SK-N-SH (cell line): ENCODE measurements around the gene TUNAR. TPM values are rescaled to one million over a fixed set of nuclear protein-coding genes. Genes with fewer than 3 reads are reported as not detected.

Experiments
- CTCF ChIA-PET: fragments of 300-600, 350-600 bp; formaldehyde crosslinking; extraction: SDS; loops from one replicate; lab custom pipeline; 2021; lab: Yijun Ruan, JAX
- POLR2A ChIA-PET: fragments of 350-600 bp; sonication (Branson Sonifier 250); formaldehyde crosslinking; extraction: SDS; loops from one replicate; lab custom pipeline; 2020; ENCODE audit warnings: antibody characterized with exemption, inconsistent platforms; lab: Yijun Ruan, JAX
- DNase-seq: peaks from one replicate; pipeline ENCODE4 v3.0.0; 2012
- H2AFZ ChIP-seq: fragments of 200-600 bp; sonication (generic); 2 replicates; pipeline ENCODE4 v1.8.1; 2016; ENCODE audit warnings: antibody characterized with exemption, mild to moderate bottlenecking, low read depth
- H3F3A ChIP-seq: fragments of 200-600 bp; sonication (generic); replicated peaks from 2 replicates; pipeline ENCODE3; 2016; ENCODE audit warnings: antibody characterized with exemption, mild to moderate bottlenecking; ENCODE audit not compliant: insufficient read depth
- H3K27ac ChIP-seq, 2 experiments: fragments of 200-500 bp in 1 of 2; fragments of 200-600 bp in 1 of 2; sonication (Bioruptor generic) in 1 of 2; sonication (generic), shearing (Covaris generic) in 1 of 2; 2 replicates each; pipeline versions ENCODE4 v1.5.1 to v1.6.1; 2014 to 2016; ENCODE audit warnings: low read depth in 2 of 2, inconsistent platforms in 1 of 2, low read length in 1 of 2, mild to moderate bottlenecking in 1 of 2, mixed read lengths in 1 of 2
- H3K27me3 ChIP-seq: fragments of 200-600 bp; sonication (generic), shearing (Covaris generic); 2 replicates; pipeline ENCODE4 v1.6.1; 2016; ENCODE audit warnings: mixed run types; ENCODE audit not compliant: insufficient read depth
- H3K36me3 ChIP-seq, 2 experiments: fragments of 200-500 bp in 1 of 2; fragments of 200-600 bp in 1 of 2; sonication (Bioruptor generic) in 1 of 2; sonication (generic) in 1 of 2; replicated peaks in 1 of 2; 2 replicates each; pipeline versions ENCODE3 to v1.5.1; 2014 to 2016; ENCODE audit warnings: low read length in 1 of 2, mild to moderate bottlenecking in 1 of 2; ENCODE audit not compliant: insufficient read depth in 2 of 2, control insufficient read depth in 1 of 2
- H3K4me1 ChIP-seq, 2 experiments: fragments of 200-500 bp in 1 of 2; fragments of 200-600 bp in 1 of 2; sonication (Bioruptor generic) in 1 of 2; sonication (generic), shearing (Covaris generic) in 1 of 2; 2 replicates each; pipeline versions ENCODE4 v1.5.1 to v1.6.1; 2014 to 2016; ENCODE audit warnings: low read depth in 1 of 2, low read length in 1 of 2, mixed run types in 1 of 2; ENCODE audit not compliant: insufficient read depth in 2 of 2, control insufficient read depth in 1 of 2
- H3K4me2 ChIP-seq: fragments of 200-600 bp; sonication (generic), shearing (Covaris generic); 2 replicates; pipeline ENCODE4 v1.6.1; 2017; ENCODE audit warnings: mixed run types
- H3K4me3 ChIP-seq, 2 experiments: fragments of 200-500 bp in 1 of 2; fragments of 200-600 bp in 1 of 2; sonication (Bioruptor generic) in 1 of 2; sonication (generic), shearing (Covaris generic) in 1 of 2; 2 replicates each; pipeline versions ENCODE4 v1.5.1 to v1.8.1; 2014 to 2016; ENCODE audit warnings: low read depth in 2 of 2, inconsistent platforms in 1 of 2, low read length in 1 of 2, mild to moderate bottlenecking in 1 of 2, mixed read lengths in 1 of 2, moderate library complexity in 1 of 2
- H3K79me2 ChIP-seq: fragments of 200-600 bp; sonication (generic); 2 replicates; pipeline ENCODE4 v1.8.1; 2017; ENCODE audit warnings: mild to moderate bottlenecking; ENCODE audit not compliant: insufficient read depth
- H3K9ac ChIP-seq: fragments of 200-600 bp; sonication (generic); 2 replicates; pipeline ENCODE4 v1.6.1; 2017; ENCODE audit warnings: mixed run types
- H3K9me2 ChIP-seq: fragments of 200-600 bp; sonication (generic); 2 replicates; pipeline ENCODE4 v1.6.1; 2017; ENCODE audit warnings: mixed run types
- H3K9me3 ChIP-seq: fragments of 200-600 bp; sonication (generic); 2 replicates; pipeline ENCODE4 v1.6.1; 2017; ENCODE audit warnings: mixed run types, mild to moderate bottlenecking, moderate library complexity
- H4K20me1 ChIP-seq: fragments of 200-600 bp; sonication (generic); 2 replicates; pipeline ENCODE4 v1.6.1; 2017; ENCODE audit warnings: mild to moderate bottlenecking, mixed run types; ENCODE audit not compliant: insufficient read depth
- ELF1 ChIP-seq: IDR thresholded peaks from 2 replicates; pipeline ENCODE4 v1.4.0; 2012
- FOXM1 ChIP-seq: IDR thresholded peaks from 2 replicates; pipeline ENCODE4 v1.4.0; 2012; ENCODE audit warnings: low read depth, mild to moderate bottlenecking
- GATA2 ChIP-seq: sonication (generic); formaldehyde crosslinking; IDR thresholded peaks from 2 replicates; pipeline ENCODE4 v1.5.0; 2020; ENCODE audit warnings: mild to moderate bottlenecking, missing genetic modification reagents
- IRF3 ChIP-seq: fragments of 150-350 bp; IDR thresholded peaks from 2 replicates; pipeline ENCODE4 v1.6.1; 2016; ENCODE audit warnings: mild to moderate bottlenecking, low read depth, low read length
- MXI1 ChIP-seq: IDR thresholded peaks from 2 replicates; pipeline ENCODE4 v1.6.1; 2012; ENCODE audit warnings: mild to moderate bottlenecking, low read depth, low read length, improper control_type of control experiment
- NFIC ChIP-seq: IDR thresholded peaks from 2 replicates; pipeline ENCODE4 v1.4.0; 2012; ENCODE audit warnings: borderline replicate concordance
- NRF1 ChIP-seq: IDR thresholded peaks from 2 replicates; pipeline ENCODE4 v1.6.1; 2012; ENCODE audit warnings: low read depth, mild to moderate bottlenecking, low read length
- PBX3 ChIP-seq: IDR thresholded peaks from 2 replicates; pipeline ENCODE4; 2012
- POLR2AphosphoS5 ChIP-seq: IDR thresholded peaks from 2 replicates; pipeline ENCODE4 v1.6.1; 2012; ENCODE audit warnings: low read depth, low read length
- RAD21 ChIP-seq: IDR thresholded peaks from 2 replicates; pipeline ENCODE4 v1.6.1; 2012; ENCODE audit warnings: mild to moderate bottlenecking, low read length
- RCOR1 ChIP-seq: fragments of 150-350 bp; IDR thresholded peaks from 2 replicates; pipeline ENCODE4 v1.6.1; 2017; ENCODE audit warnings: antibody characterized with exemption, low read length
- RFX5 ChIP-seq: IDR thresholded peaks from 2 replicates; pipeline ENCODE4 v1.6.1; 2012; ENCODE audit warnings: mild to moderate bottlenecking, improper control_type of control experiment, low read length
- TCF12 ChIP-seq: IDR thresholded peaks from 2 replicates; pipeline ENCODE4 v1.4.0; 2012
- TEAD4 ChIP-seq: IDR thresholded peaks from 2 replicates; pipeline ENCODE4 v1.4.0; 2012; ENCODE audit warnings: mild to moderate bottlenecking, borderline replicate concordance; ENCODE audit not compliant: insufficient read depth
- YY1 ChIP-seq: IDR thresholded peaks from 2 replicates; pipeline ENCODE4 v1.4.0; 2012; ENCODE audit warnings: low read depth, mild to moderate bottlenecking
- WGBS: methylation state at CpG from one replicate; pipeline ENCODE4 v1.1.6; 2017; ENCODE audit warnings: low lambda C conversion rate; 5-methylcytosine and 5-hydroxymethylcytosine counted together
- polyA plus RNA-seq, 3 experiments: library from polyadenylated mRNA; depleted of rRNA; stranded (reverse); fragments of >200 nt; gene quantifications; 2 replicates each; pipeline ENCODE4 v1.2.3, GENCODE V29; 2012

TUNAR gene
- polyA plus RNA-seq, 1 of the 3 experiments (the other 2 are of a cell fraction): 0.02 TPM

- no peak for DNase-seq
- POLR2A ChIA-PET: no interaction called here
- WGBS: 58% methylated on average over 7 of the region's 7 CpGs
These were observed 20.0 kb downstream of the TUNAR start for GRCh38 chr14:95896498-95897135.

GRCh38 chr14:95897280-95897679 lies 20.6 kb downstream of the TUNAR start:
- 50% methylated on average over 3 of the region's 3 CpGs for WGBS

More at GRCh38 chr14:95896498-95897135, 20.0 kb downstream of the TUNAR start:
- Histone ChIP-seq H4K20me1 (no peaks in the 10 kb centered on the region), H2AFZ (no peak overlapping the region), H3K4me3 (no peak overlapping the region), H3F3A (no peaks in the 10 kb centered on the region), H3K9me3 (no peaks in the 10 kb centered on the region), H3K9ac (no peak overlapping the region), H3K4me1 (peaks cover 0 to 5% of the 10 kb centered on the region in 2 experiments; a peak in 2 of 4 replicates), H3K4me2 (no peak overlapping the region), H3K36me3 (no peaks in the 10 kb centered on the region), H3K9me2 (no peaks in the 10 kb centered on the region), H3K27me3 (no peaks in the 10 kb centered on the region), H3K27ac (no peak overlapping the region), H3K79me2 (no peaks in the 10 kb centered on the region)
- TF ChIP-seq FOXM1 (no peak), POLR2AphosphoS5 (no peak), NRF1 (no peak), GATA2 (CRISPR knock-in tag) (no peak), TEAD4 (no peak), ELF1 (no peak)
- CTCF ChIA-PET: interaction anchor here (0.7 to 1.3 kb wide), 5 partner anchors 12 to 1319 kb away, joined by 3 to 4 read pairs (median 3); no protein-coding TSS in a partner anchor

More at GRCh38 chr14:95897280-95897679, 20.6 kb downstream of the TUNAR start:
- H4K20me1 ChIP-seq: no peaks in the 10 kb centered on the region
- H3K9me2 ChIP-seq: no peaks in the 10 kb centered on the region
- TF ChIP-seq RAD21 (no peak), MXI1 (no peak), PBX3 (no peak), RCOR1 (no peak), NFIC (no peak), TCF12 (no peak), IRF3 (no peak), ELF1 (no peak), POLR2AphosphoS5 (no peak), YY1 (no peak), RFX5 (no peak)
- peaks cover 0 to 4% of the 10 kb centered on the region in 2 experiments; a peak in 1 of 4 replicates for H3K4me1 ChIP-seq
- no peak overlapping the region for H3K4me2 ChIP-seq
- H3K9me3 ChIP-seq: no peaks in the 10 kb centered on the region
- H2AFZ ChIP-seq: no peak overlapping the region; the same call in 1 of the 2 replicates
- no peaks in the 10 kb centered on the region for H3F3A ChIP-seq
- CTCF ChIA-PET: interaction anchor here (1.2 kb wide), 1 partner anchor 29 kb away, joined by 4 read pairs; no protein-coding TSS in a partner anchor
- no peak overlapping the region for H3K9ac ChIP-seq
- H3K79me2 ChIP-seq: no peaks in the 10 kb centered on the region
- POLR2A ChIA-PET: no interaction called here
- H3K27me3 ChIP-seq: no peaks in the 10 kb centered on the region
- DNase-seq: no peak
- no peak overlapping the region for H3K4me3 ChIP-seq
- H3K36me3 ChIP-seq: no peaks in the 10 kb centered on the region
- no peak overlapping the region for H3K27ac ChIP-seq
